Activated T-cell treated with anti-CD3 and anti-CD28 coated beads, Interleukin-2, amount 50 U/mL, for 1 hour (primary cell): Measurements from ENCODE around the gene CLSTN2.
"Not testable (repeated sequence)": the region's sequence is repeated elsewhere in the genome, so short reads cannot be mapped to it uniquely, and the experiment has no call there.

Experiments used
- DNase-seq: peaks from one replicate; pipeline ENCODE4 v3.0.0-alpha.2; 2020

Gene CLSTN2

GRCh38 chr3:140395134-140396075, 460.4 kb downstream of the CLSTN2 start:
- no peak for DNase-seq

GRCh38 chr3:140396110-140396509, 461.1 kb downstream of the CLSTN2 start:
- DNase-seq, result no peak

- no peak for DNase-seq
These were observed 462.9 kb downstream of the CLSTN2 start for GRCh38 chr3:140397847-140398246.

GRCh38 chr3:140398387-140398786, 463.4 kb downstream of the CLSTN2 start:
- no peak for DNase-seq

- DNase-seq, result no peak
These were observed 464.9 kb downstream of the CLSTN2 start for GRCh38 chr3:140399871-140400270.

GRCh38 chr3:140403079-140403478, 468.1 kb downstream of the CLSTN2 start:
- no peak for DNase-seq

- no peak for DNase-seq
These were observed 468.6 kb downstream of the CLSTN2 start for GRCh38 chr3:140403608-140404007.

- DNase-seq, result no peak
These were observed 471.7 kb downstream of the CLSTN2 start for GRCh38 chr3:140406655-140407054.

GRCh38 chr3:140408252-140408651, 473.3 kb downstream of the CLSTN2 start:
- DNase-seq, result no peak

- no peak for DNase-seq
These were observed 481.7 kb downstream of the CLSTN2 start for GRCh38 chr3:140416666-140417065.

GRCh38 chr3:140420621-140421357, 485.8 kb downstream of the CLSTN2 start:
- no peak for DNase-seq

GRCh38 chr3:140421884-140422283, 486.9 kb downstream of the CLSTN2 start:
- DNase-seq, result no peak

- DNase-seq, result no peak
These were observed 488.2 kb downstream of the CLSTN2 start for GRCh38 chr3:140423146-140423545.

- not testable (repeated sequence) for DNase-seq
These were observed 488.6 kb downstream of the CLSTN2 start for GRCh38 chr3:140423574-140423973.

- DNase-seq, result no peak
These were observed 489.2 kb downstream of the CLSTN2 start for GRCh38 chr3:140424211-140424610.

GRCh38 chr3:140424726-140425125, 489.7 kb downstream of the CLSTN2 start:
- DNase-seq, result no peak

- DNase-seq, result no peak
These were observed 492.8 kb downstream of the CLSTN2 start for GRCh38 chr3:140427786-140428185.

- no peak for DNase-seq
These were observed 493.4 kb downstream of the CLSTN2 start for GRCh38 chr3:140428380-140428779.

GRCh38 chr3:140429791-140430190, 494.8 kb downstream of the CLSTN2 start:
- no peak for DNase-seq

- DNase-seq, result no peak
These were observed 495.5 kb downstream of the CLSTN2 start for GRCh38 chr3:140430494-140430893.

- DNase-seq, result no peak
These were observed 497.3 kb downstream of the CLSTN2 start for GRCh38 chr3:140432229-140432669.

GRCh38 chr3:140433431-140433830, 498.4 kb downstream of the CLSTN2 start:
- DNase-seq, result no peak

GRCh38 chr3:140434261-140434905, 499.4 kb downstream of the CLSTN2 start:
- no peak for DNase-seq
